Hepatocyte (in vitro differentiated cells): ENCODE measurements around the gene MAGI1.

Source experiments
- EZH2 ChIP-seq: fragments of 200-600 bp; sonication (generic); IDR thresholded peaks from 2 replicates; pipeline ENCODE4 v1.6.1; 2016; ENCODE audit warnings: antibody characterized with exemption, mild to moderate bottlenecking, borderline replicate concordance
- EZH2phosphoT487 ChIP-seq: fragments of 200-600 bp; sonication (generic); IDR thresholded peaks from one replicate; pipeline ENCODE4 v1.6.1; 2018; ENCODE audit warnings: antibody characterized with exemption, mild to moderate bottlenecking, low read depth, moderate library complexity; ENCODE audit not compliant: unreplicated experiment, severe bottlenecking
- TF ChIP-seq, protein P1 (sequence below): fragments of 200-600 bp; sonication (generic); IDR thresholded peaks from 2 replicates; pipeline ENCODE4 v1.5.1; 2016; ENCODE audit warnings: antibody characterized with exemption, mild to moderate bottlenecking; ENCODE audit not compliant: poor library complexity

DNA sequence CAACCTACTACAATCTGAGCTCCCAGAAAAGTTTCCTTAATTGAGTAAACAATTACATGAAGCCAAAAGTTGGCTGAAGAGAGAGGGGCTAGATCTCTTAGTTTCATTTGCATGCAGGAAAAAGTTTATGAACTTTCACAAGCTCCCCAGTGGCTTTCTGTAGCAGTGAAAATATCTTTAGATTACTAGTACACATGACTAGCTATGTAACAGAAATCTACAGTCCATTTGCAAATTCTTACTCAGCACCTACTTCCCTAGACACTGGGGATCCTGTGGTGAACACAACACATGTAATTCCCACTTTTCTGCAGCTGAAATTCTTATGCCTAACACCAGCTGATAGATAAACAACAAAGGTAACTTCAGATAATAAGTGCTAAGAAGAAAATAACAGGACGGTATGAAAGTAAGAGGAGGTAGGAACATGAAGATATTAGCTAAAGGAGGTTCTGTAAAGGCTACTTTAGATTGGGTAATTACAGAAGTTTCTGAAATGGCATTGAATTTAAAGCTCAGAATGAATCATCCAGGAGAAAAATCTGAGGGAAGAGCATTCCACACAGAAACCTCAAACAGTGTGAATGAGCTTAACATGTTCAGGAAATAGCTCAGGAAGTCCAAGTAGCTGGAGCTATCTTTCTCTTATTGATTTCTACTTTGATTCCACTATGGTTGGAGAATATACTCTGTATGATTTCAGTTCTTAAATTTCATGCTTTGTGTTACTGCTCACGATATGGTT, 204.8 kb downstream of the MAGI1 start:
- TF ChIP-seq, protein P1, sequence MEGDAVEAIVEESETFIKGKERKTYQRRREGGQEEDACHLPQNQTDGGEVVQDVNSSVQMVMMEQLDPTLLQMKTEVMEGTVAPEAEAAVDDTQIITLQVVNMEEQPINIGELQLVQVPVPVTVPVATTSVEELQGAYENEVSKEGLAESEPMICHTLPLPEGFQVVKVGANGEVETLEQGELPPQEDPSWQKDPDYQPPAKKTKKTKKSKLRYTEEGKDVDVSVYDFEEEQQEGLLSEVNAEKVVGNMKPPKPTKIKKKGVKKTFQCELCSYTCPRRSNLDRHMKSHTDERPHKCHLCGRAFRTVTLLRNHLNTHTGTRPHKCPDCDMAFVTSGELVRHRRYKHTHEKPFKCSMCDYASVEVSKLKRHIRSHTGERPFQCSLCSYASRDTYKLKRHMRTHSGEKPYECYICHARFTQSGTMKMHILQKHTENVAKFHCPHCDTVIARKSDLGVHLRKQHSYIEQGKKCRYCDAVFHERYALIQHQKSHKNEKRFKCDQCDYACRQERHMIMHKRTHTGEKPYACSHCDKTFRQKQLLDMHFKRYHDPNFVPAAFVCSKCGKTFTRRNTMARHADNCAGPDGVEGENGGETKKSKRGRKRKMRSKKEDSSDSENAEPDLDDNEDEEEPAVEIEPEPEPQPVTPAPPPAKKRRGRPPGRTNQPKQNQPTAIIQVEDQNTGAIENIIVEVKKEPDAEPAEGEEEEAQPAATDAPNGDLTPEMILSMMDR = no peak
- no peak for TF ChIP-seq EZH2
- no peak for TF ChIP-seq EZH2phosphoT487
